ENCODE measurements around the gene LMNA. TPM values are rescaled to one million over a fixed set of nuclear protein-coding genes. Genes with fewer than 3 reads are reported as not detected.
"Not testable (repeated sequence)": the region's sequence is repeated elsewhere in the genome, so short reads cannot be mapped to it uniquely, and the experiment has no call there.

The LMNA gene
- total RNA-seq, 1 donor, result 1,039 TPM

DNA sequence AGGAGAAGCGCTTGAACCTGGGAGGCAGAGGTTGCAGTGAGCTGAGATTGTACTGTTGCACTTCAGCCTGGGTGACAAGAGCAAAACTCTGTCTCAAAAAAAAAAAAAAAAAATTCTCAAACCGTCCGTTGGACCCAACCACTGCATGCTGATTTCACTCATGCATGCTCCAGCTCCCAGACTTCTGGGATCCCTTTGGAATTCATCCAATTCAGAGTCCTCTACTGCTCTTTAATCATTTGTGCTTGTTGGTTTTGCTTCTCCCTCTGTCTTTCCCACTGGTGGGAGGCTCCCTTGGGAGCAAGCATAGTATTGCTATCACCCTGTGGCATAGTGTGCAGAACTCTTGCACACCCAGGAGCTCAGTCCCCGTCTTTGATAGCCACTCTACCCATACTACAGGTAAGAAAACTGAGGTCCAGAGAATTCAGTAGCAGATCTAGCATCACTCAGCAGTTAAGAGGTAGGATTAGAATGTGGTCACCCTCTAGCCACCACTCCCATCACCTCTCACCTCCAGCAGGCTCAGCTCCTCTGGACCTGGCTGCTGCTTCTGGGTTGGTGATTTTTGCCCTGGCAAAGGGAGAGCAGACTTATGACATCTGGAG lies 3.1 kb upstream of the LMNA start:
- DNase-seq (ENCODE audit: low read depth), result no peak
- no peak overlapping the region for H3K4me3 ChIP-seq (ENCODE audit: low read depth, low read length)
- TF ChIP-seq, protein P1, sequence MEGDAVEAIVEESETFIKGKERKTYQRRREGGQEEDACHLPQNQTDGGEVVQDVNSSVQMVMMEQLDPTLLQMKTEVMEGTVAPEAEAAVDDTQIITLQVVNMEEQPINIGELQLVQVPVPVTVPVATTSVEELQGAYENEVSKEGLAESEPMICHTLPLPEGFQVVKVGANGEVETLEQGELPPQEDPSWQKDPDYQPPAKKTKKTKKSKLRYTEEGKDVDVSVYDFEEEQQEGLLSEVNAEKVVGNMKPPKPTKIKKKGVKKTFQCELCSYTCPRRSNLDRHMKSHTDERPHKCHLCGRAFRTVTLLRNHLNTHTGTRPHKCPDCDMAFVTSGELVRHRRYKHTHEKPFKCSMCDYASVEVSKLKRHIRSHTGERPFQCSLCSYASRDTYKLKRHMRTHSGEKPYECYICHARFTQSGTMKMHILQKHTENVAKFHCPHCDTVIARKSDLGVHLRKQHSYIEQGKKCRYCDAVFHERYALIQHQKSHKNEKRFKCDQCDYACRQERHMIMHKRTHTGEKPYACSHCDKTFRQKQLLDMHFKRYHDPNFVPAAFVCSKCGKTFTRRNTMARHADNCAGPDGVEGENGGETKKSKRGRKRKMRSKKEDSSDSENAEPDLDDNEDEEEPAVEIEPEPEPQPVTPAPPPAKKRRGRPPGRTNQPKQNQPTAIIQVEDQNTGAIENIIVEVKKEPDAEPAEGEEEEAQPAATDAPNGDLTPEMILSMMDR (IDR thresholded peaks at IDR 0.05; ENCODE audit: insufficient read depth, low read length), result no peak

DNA sequence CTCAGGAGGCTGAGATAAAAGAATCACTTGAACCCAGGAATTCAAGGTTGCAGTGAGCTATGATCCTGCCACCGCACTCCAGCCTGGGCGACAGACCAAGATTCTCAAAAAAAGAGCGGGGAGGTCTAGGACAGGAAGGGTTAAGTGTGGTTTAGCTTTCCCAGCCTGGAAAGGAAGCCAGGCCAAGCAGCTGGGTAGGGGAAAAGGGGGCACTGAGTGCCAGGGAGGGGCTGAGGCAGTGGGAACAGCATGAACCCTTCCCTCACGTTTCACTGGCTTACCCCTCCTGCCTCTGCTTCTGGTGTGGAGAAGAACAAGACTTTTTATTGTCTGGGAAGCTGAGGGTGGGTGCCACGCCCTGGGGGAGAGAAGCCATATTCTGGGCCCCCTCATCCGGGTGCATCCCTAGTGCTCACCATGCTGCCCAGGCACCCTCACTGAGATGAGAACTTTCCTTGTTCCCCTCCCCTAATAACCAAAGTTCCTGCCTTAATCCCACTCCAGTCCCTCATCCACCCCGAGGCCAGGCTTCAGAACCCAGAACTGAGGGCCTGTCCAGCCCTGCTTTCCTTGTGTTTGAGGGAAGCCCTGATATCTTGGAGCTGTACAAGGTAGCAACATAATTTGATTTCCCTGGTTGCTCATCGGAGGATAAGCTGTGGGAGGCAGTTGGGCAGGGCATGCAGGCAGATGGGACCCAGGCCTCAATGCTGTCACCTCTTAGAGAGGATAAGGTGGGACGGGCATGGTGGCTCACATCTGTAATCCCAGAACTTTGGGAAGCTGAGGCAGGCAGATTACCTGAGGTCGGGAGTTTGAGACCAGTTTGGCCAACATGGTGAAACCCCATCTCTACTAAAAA lies 2.0 kb upstream of the LMNA start:
- TF ChIP-seq, protein P1 (IDR thresholded peaks at IDR 0.05; ENCODE audit: insufficient read depth, low read length), result no peak
- H3K4me3 ChIP-seq (ENCODE audit: low read depth, low read length), result no peak overlapping the region
- no peak for DNase-seq (ENCODE audit: low read depth)

DNA sequence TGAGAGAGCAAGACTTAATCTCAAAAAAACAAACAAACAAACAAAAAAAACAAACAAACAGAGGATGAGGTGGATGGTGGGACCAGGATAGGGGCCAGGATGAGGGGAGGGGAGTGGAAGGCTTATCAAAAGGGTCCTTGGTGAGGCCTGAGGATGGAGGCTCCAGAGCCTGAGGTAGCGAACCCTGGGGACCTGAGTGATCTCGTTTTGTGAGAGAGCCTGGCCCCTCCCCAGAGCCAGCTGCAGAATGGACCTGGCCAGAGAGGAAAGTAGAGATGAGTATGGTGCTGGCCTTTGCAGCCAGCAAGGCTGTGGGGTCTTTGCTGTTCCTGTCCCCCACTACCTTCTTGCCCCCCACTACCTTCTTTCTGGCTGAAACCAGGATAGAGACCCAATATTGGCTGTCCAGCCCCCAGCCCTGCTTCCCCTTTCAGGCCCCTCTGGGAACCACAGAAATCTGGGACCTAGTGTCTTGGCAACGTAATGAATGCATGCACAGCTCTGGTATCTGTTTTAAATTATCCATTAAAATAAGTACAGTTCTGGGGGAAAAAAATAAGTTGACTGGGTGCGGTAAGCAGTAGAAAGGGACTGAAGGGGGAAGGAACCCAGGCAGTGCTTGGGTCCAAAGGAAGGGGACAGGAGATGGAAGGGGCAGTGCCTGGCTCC lies 1.1 kb upstream of the LMNA start:
- DNase-seq (ENCODE audit: low read depth), result peak; percentile 59
- TF ChIP-seq, protein P1 (IDR thresholded peaks at IDR 0.05; ENCODE audit: insufficient read depth, low read length), result no peak
- H3K4me3 ChIP-seq (ENCODE audit: low read depth, low read length), result peak overlapping the region; percentile 69

DNA sequence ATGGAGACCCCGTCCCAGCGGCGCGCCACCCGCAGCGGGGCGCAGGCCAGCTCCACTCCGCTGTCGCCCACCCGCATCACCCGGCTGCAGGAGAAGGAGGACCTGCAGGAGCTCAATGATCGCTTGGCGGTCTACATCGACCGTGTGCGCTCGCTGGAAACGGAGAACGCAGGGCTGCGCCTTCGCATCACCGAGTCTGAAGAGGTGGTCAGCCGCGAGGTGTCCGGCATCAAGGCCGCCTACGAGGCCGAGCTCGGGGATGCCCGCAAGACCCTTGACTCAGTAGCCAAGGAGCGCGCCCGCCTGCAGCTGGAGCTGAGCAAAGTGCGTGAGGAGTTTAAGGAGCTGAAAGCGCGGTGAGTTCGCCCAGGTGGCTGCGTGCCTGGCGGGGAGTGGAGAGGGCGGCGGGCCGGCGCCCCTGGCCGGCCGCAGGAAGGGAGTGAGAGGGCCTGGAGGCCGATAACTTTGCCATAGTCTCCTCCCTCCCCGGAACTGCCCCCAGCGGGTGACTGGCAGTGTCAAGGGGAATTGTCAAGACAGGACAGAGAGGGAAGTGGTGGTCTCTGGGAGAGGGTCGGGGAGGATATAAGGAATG lies 505 bp downstream of the LMNA start:
- DNase-seq (ENCODE audit: low read depth), result no peak
- TF ChIP-seq, protein P1 (IDR thresholded peaks at IDR 0.05; ENCODE audit: insufficient read depth, low read length), result no peak
- peak overlapping the region; percentile 99 for H3K4me3 ChIP-seq (ENCODE audit: low read depth, low read length)

DNA sequence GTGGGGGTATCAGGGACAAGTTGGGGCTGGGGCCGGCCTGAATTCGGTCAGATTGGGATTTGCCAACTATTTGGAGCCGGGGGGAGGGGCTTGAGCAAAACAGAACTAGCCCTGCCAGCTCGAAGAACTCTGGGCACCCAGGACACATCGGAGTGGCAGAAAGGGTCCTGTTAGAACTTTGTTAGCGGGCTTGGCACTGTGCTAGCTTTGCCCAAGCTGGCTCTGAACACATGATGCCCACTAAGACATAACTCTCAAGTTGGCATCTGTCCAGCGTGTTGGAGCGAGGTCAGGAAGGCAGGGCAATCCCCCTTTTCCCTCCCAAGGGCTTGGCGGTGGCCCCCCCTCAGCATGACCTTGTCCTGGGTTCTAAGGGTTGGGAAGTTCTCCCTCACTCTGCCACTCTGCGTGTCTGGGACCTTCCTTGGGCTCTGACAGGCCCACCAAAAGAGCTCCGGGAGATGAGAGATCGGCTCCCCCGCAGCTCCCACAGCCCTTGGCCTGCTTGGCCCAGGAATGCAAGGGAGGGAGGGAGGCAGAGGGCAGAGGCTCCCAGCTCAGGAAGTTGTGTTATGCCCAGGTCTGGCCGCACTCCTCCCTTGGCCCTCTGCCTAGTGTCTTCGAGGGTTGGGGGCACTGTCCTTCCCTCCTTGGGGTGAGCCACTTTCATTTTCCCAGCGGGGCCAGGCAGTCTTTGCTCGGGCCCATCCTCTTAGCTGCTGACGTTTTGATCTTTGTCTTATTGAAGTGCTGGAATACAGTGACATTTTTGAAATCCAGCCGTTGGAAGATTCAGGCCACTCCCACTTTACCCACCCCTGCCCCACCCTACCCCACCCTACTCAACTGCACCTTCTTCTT lies 1.2 kb downstream of the LMNA start:
- peak overlapping the region; percentile 99 for H3K4me3 ChIP-seq (ENCODE audit: low read depth, low read length)
- DNase-seq (ENCODE audit: low read depth), result peak; percentile 53

DNA sequence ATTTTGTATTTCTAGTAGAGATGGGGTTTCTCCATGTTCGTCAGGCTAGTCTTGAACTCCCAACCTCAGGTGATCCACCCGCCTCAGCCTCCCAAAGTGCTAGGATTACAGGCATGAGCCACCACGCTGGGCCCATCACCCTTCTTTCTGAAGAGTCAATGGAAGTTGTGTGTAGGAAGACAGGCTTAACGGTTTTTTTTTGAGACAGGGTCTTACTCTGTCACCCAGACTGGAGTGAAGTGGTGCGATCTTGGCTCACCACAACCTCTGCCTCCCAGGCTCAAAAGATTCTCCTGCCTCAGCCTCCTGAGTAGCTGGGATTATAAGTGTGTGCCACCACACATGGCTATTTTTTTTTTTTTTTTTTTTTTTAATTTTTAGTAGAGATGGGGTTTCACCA lies 2.2 kb downstream of the LMNA start:
- not testable (repeated sequence) for DNase-seq (ENCODE audit: low read depth)
- peak overlapping the region; percentile 99 for H3K4me3 ChIP-seq (ENCODE audit: low read depth, low read length)

More for the DNA sequence above, 1.2 kb downstream of the LMNA start:
- TF ChIP-seq, protein P1 (IDR thresholded peaks at IDR 0.05; ENCODE audit: insufficient read depth, low read length), result no peak
